IPS-15b (cell line): ENCODE data around the gene TKTL1.
"Not testable (repeated sequence)": the region's sequence is repeated elsewhere in the genome, so short reads cannot be mapped to it uniquely, and the experiment has no call there.

ENCODE experiments used
- H3K27me3 ChIP-seq: one replicate; pipeline ENCODE4 v1.6.1; 2013; ENCODE audit warnings: low read length; ENCODE audit not compliant: control insufficient read depth, insufficient read depth
- H3K36me3 ChIP-seq: one replicate; pipeline ENCODE4 v1.6.1; 2013; ENCODE audit warnings: low read length; ENCODE audit not compliant: control insufficient read depth, insufficient read depth
- H3K4me1 ChIP-seq: one replicate; pipeline ENCODE4 v1.6.1; 2013; ENCODE audit warnings: mild to moderate bottlenecking, low read length; ENCODE audit not compliant: control insufficient read depth, insufficient read depth
- H3K4me3 ChIP-seq: one replicate; pipeline ENCODE4 v1.5.1; 2013; ENCODE audit warnings: low read depth, low read length
- H3K9ac ChIP-seq: one replicate; pipeline ENCODE4 v1.6.1; 2013; ENCODE audit warnings: low read depth, mild to moderate bottlenecking, low read length
- H3K9me3 ChIP-seq: one replicate; pipeline ENCODE4 v1.6.1; 2013; ENCODE audit warnings: mild to moderate bottlenecking, low read length; ENCODE audit not compliant: control insufficient read depth, insufficient read depth

TKTL1 gene

DNA sequence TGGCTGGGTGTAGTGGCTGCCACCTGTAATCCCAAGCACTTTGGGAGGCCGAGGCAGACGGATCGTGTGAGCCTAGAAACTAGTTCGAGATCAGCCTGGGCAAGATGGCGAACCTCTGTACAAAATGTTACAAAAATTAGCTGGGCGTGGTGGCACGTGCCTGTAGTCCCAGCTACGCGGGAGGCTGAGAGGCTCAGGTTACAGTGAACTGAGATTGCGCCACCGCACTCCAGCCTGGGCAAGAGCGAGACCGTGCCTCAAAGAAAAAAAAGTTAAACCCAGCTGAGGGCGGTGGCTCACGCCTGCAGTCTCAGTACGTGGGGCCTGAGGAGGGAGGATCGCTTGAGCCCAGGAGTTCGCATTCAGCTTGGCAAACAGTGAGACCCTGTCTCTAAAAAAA lies 1.1 kb downstream of the TKTL1 start:
- Histone ChIP-seq H3K4me1 (no peaks in the 10 kb centered on the region), H3K9ac (no peak overlapping the region), H3K36me3 (no peaks in the 10 kb centered on the region), H3K9me3 (no peaks in the 10 kb centered on the region), H3K4me3 (no peak overlapping the region), H3K27me3 (no peaks in the 10 kb centered on the region)

- Histone ChIP-seq H3K9me3 (no peaks in the 10 kb centered on the region), H3K36me3 (no peaks in the 10 kb centered on the region), H3K4me3 (no peak overlapping the region), H3K27me3 (no peaks in the 10 kb centered on the region), H3K4me1 (no peaks in the 10 kb centered on the region), H3K9ac (no peak overlapping the region)
Observed at GRCh38 chrX:154298312-154298711, 2.7 kb downstream of the TKTL1 start.

DNA sequence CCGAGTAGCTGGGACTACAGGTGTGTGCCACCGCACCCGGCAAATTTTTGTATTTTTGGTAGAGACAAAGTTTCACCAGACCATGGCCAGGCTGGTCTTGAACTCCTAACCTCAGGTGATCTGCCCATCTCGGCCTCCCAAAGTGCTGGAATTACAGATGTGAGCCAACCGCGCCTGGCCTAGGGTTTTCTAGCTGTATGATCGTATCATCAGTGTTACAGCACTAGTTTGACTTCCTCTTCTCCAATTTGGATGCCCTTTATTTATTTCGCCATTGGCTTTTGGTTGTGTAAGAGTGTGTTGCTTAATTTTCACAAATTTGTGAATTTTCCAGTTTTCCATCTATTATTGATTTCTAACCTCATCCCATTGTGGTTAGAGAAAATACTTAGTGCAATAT lies 5.2 kb downstream of the TKTL1 start:
- no peaks in the 10 kb centered on the region for H3K9me3 ChIP-seq
- no peak overlapping the region for H3K9ac ChIP-seq
- no peaks in the 10 kb centered on the region for H3K27me3 ChIP-seq
- H3K4me1 ChIP-seq: no peaks in the 10 kb centered on the region
- H3K36me3 ChIP-seq: no peaks in the 10 kb centered on the region
- no peak overlapping the region for H3K4me3 ChIP-seq

GRCh38 chrX:154302998-154303397 lies 7.4 kb downstream of the TKTL1 start:
- H3K27me3 ChIP-seq, H3K9me3 ChIP-seq, H3K4me1 ChIP-seq, H3K4me3 ChIP-seq, H3K36me3 ChIP-seq, H3K9ac ChIP-seq: not testable (repeated sequence)

- Histone ChIP-seq H3K27me3 (no peaks in the 10 kb centered on the region), H3K9me3 (peaks cover 4% of the 10 kb centered on the region), H3K4me1 (no peaks in the 10 kb centered on the region), H3K4me3 (no peak overlapping the region), H3K36me3 (no peaks in the 10 kb centered on the region), H3K9ac (no peak overlapping the region)
Observed at GRCh38 chrX:154303476-154303875, 7.9 kb downstream of the TKTL1 start.

DNA sequence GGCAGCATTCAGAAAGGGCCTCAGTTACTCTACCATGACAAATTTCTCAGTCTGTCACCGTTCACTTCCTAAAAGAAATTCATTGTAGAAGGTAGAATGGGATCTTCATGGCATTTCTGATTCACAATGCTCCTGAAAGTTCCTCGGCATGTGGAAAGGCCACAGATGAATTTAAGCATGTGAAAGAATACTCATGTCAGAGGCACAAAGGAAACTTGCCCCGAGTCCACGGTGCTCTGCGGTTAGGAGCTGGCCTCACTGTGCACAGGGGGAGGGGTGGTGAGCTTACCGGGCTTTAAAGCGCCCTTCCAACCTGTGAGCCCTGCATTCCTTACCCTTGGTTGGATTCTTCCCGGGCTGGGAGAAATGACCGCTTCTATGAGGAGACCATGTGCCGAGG lies 9.3 kb downstream of the TKTL1 start:
- Histone ChIP-seq H3K36me3 (no peaks in the 10 kb centered on the region), H3K9ac (no peak overlapping the region), H3K27me3 (no peaks in the 10 kb centered on the region), H3K9me3 (peaks cover 4% of the 10 kb centered on the region), H3K4me3 (no peak overlapping the region), H3K4me1 (no peaks in the 10 kb centered on the region)

DNA sequence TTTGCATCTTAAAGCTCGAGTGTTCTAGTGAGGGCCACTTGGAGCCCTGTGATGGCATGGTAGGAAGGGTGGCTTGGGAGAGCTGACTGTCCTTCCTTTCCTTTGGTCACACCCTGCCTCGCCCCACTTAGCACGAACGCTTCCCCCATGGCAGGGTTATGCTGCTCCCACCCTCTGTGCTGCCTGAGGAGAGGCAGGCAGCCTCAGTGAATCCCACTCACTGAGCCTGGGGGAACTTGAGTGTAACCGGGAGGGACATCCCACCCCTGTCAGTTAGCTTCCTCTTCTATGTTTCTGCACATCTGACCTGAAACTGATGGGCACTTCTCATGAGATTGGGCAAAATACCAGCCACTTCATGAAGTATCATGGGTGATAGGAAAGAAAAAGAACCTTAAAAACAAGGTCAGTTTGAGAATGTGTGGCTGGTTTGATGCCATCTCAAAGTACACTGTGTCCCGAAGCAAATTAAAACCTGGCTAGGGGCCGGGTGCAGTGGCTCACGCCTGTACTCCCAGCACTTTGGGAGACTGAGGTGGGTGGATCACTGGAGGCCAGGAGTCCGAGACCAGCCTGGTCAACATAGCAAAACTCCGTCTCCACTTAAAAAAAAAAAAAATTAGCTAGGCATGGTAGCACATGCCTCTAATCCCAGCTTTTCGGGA lies 10.1 kb downstream of the TKTL1 start:
- Histone ChIP-seq H3K36me3 (no peaks in the 10 kb centered on the region), H3K4me3 (no peak overlapping the region), H3K27me3 (no peaks in the 10 kb centered on the region), H3K4me1 (no peaks in the 10 kb centered on the region), H3K9ac (no peak overlapping the region), H3K9me3 (peaks cover 4% of the 10 kb centered on the region)

DNA sequence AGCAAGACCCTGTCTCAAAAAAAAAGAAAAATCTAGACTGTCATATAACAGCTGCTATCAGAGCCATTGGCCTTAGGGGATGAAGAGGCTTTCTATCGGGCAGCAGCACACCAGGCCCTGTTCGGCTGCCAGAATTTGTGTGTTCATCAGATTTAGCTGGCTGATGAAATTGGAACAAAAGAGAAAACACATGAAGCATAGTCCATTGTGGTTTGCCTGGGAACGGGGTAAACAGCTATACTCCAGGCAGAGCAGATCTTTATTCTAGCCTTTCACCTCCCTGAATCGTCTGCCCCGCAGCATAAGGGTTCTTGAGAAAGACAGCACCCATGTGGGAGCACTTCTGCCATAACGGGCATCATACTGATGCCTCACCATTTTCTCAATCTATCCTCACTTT lies 11.6 kb downstream of the TKTL1 start:
- no peaks in the 10 kb centered on the region for H3K36me3 ChIP-seq
- no peaks in the 10 kb centered on the region for H3K4me1 ChIP-seq
- no peak overlapping the region for H3K4me3 ChIP-seq
- no peak overlapping the region for H3K9ac ChIP-seq
- H3K27me3 ChIP-seq: no peaks in the 10 kb centered on the region
- H3K9me3 ChIP-seq: peaks cover 4% of the 10 kb centered on the region

- Histone ChIP-seq H3K9me3 (peaks cover 4% of the 10 kb centered on the region), H3K4me3 (no peak overlapping the region), H3K4me1 (no peaks in the 10 kb centered on the region), H3K9ac (no peak overlapping the region), H3K36me3 (no peaks in the 10 kb centered on the region), H3K27me3 (no peaks in the 10 kb centered on the region)
Observed at GRCh38 chrX:154308108-154308946, 12.7 kb downstream of the TKTL1 start.

- no peaks in the 10 kb centered on the region for H3K4me1 ChIP-seq
- no peaks in the 10 kb centered on the region for H3K36me3 ChIP-seq
- peaks cover 4% of the 10 kb centered on the region for H3K9me3 ChIP-seq
- H3K4me3 ChIP-seq: no peak overlapping the region
- no peak overlapping the region for H3K9ac ChIP-seq
- no peaks in the 10 kb centered on the region for H3K27me3 ChIP-seq
Observed at GRCh38 chrX:154309041-154309775, 13.6 kb downstream of the TKTL1 start.

DNA sequence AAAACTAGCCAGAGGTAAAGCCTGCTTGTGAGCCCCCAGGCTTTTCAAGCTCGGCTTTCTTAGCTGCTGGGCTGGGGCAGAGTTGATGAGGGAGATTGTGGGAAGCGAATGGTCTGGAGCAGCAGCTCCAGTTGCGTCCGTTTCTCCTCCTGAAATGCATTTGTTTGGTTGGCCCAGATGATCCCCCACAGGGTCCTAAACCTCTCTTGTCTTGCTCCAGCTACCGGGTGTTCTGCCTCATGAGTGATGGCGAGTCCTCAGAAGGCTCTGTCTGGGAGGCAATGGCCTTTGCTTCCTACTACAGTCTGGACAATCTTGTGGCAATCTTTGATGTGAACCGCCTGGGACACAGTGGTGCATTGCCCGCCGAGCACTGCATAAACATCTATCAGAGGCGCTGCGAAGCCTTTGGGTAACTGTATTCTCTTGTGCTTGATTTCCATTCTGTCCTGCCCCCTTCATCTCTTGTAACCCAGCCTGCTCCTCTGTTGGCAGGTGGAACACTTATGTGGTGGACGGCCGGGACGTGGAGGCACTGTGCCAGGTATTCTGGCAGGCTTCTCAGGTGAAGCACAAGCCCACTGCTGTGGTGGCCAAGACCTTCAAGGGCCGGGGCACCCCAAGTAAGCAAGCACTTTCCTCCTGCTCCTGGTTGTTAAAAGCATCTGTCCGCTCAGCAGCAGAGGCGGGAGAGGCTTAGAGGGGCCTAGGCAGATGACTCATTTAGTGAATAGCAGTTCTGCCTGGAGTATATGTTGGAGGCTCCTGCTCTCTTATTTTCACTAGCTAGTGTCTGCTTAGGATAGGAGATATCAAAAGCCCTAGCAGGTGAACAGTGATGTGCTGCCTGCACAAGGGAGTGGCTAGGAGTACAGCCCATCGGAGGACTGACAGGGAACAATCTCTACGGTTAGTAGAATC lies 15.3 kb downstream of the TKTL1 start:
- Histone ChIP-seq H3K36me3 (no peaks in the 10 kb centered on the region), H3K9me3 (peaks cover 4% of the 10 kb centered on the region), H3K4me1 (no peaks in the 10 kb centered on the region), H3K4me3 (no peak overlapping the region), H3K27me3 (no peaks in the 10 kb centered on the region), H3K9ac (no peak overlapping the region)
